HG02588 (cell line): ENCODE results near the gene SRPRB.

Source experiments
- ATAC-seq: cut with Tn5 transposase; IDR thresholded peaks from one replicate; pipeline ENCODE4 v1.9.1; 2021; ENCODE audit warnings: mild to moderate bottlenecking, moderate library complexity; ENCODE audit not compliant: unreplicated experiment

SRPRB gene

DNA sequence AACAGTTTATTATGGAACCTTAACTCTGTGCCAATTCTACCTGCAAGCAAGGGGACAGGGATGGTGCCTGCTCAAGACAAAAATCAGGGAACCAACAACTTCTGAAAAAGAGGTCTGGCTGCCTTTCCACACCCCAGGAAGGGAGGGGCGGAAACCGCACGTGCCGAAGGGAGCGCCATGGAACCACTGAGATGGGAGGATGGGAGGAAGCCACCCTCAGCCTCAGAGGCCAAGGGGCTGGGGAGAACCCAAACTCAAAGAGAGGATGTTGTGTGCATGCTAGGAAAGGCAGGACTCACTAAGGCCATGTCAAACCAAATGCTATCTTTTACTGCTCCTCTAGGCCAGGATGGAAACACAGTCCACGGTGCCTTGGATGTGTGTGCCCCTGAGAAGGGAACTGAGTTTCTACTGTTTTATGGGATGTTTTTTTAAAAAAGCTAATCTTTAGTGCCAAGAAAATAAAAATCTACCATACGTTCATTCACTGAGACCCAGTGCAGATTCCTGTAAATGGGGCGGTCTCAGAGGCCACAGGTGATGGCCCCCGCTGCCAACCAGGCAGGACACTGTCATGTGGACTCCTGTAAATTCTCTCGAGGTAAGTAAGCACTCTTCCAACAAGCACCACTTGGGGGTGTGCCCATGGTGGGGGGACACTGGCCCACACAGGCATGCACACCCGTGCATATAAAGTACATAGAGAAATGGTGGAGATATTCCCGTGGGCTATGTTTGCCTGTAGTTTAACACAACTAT lies 20.5 kb downstream of the SRPRB start:
- ATAC-seq = no peak

DNA sequence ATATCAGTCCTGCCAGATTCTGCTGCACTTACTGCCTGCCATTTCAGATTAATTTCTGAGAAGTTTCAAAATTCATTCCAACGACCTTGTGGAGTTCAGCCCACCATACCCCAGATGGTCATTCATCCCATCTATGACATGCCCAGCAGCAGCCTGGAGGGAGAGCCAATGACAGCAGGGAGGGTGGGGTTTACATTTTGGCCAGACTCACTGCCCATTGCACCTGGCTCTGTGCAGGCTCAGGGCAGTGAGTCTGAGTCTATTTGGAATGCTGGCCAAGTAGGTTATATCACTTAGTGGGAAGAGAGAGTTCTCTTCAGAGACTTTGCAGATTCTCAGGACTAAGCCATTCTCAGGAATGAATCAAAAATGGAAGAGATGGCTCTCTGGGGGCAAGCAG lies 21.5 kb downstream of the SRPRB start:
- no peak for ATAC-seq

DNA sequence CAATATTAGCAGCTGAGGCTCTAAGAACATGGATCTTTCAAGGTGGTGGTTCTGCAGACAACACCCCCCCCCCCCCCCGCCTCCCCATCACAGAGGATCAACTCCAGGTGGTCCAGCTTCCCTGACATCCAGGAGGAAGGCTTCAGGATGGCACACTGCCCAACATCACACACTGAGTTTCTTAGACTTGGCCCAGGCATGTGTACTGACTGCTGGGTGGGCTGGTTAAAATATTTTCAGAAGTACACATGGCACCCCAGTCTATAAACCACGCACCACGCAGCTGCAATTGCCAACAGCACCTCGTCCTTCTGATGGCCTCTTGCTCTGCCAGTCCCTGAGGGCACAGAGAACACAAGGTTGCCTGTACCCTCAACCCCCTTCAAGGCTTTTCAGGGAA lies 22.1 kb downstream of the SRPRB start:
- no peak for ATAC-seq

DNA sequence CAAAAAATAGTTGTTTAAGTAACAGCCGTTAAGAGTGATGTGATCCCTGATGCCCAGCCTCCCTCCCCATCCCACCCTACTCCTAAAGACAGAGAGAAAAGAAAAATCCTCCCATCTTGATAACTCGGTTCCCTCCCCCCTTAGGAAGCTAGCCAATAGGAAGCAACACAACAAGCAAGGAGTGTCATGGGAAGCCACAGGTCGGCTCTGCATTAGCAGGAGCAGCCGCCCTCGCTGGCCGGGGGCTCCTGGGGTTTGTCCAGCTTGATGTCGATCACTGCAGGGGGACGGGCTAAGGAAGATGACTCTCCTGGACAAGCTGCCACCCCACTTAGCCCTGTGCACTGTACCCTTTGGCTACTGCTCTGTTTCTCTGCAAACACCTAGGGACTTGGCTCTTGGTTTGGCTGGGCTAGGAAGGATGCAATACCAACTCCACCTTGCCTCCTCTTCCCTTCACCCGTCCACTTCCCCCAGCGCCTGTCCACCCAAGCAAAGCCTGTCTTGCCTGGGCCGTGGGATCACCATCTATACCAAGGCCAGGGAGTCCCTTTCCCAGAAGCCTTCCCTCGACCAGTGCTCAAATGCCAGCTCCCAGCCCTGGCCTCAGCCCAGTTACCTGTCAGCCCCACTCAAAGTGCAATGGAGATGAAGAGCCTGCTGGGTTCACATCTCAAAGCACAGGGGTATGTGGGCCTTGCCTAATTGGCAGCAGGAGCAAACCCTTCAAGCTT lies 23.1 kb downstream of the SRPRB start:
- no peak for ATAC-seq

DNA sequence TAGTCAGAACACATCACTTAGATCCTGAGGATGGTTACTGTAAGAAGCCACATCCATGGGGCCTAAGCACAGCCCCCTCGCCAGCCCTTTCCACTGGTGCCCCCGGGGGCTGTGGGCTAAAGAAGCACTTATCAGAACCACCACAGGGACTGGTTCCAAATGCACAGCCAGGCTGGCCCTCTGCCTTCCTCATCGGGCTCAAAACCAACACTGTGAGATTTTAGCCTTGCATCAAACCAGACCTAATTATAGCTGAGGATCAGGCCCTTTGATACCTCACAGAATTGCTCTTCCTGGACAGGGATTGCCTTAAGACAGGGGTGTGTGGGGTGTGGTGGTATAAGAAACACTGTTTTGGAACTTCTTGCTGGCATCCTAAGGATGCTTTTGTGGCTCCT lies 23.7 kb downstream of the SRPRB start:
- ATAC-seq = no peak

DNA sequence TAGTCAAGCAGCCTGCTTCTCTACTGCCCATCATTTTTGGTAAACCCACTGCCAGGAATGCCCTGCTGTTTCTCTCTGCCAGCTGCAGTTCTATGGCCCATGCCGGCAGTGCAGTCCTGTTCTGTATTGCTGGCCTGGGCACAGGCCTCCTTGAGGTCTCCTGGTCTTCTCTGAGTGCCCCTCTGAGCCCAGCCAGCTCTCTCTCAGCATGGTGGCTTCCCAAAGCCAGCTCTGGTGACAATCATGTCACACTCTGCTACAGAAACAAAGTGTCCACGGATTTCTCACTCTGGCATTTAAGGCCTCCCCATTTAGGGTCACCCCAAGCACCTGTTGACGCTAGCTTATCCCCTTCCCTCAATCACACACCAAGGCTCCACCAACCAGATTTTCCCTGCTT lies 24.5 kb downstream of the SRPRB start:
- ATAC-seq = no peak

DNA sequence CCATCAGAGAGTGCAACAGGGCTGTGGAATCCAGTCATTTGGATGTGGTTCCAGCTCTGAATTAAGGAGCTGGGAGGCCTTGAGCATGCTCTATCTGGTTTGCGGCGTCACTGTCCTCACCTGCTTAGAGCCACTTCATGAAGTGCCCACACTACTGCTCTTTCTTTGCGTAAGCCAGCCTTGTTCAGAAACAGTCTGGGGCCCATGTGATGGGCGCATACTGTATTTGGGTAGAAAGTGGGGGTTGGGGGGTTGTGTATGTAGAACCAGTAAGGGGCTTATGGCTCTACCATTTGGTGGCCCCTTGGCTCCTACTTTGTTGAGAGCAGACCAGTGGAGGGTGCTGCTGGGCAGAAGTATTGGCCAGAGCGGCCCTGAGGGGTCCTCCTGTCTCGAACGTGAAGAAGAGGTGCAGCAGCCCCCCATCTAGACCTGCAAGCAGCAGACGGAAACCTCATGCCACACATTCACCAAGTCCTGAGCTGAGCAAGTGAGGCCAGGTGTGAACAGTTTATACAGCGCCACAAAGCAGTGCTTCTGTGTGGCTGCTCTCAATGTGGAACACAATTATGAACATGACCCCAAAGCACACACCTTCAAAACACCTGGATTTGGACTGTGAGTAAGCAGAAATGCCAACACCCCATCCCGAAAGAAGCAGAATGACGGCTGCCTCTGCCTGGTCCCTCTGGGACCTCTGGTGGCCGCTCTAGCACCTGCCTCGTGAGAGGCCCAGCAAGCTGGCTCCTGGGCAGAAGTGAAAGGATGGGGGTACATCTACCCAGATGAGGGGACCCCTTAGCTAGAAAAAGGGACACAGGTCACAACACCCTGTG lies 26.6 kb downstream of the SRPRB start:
- ATAC-seq = no peak

DNA sequence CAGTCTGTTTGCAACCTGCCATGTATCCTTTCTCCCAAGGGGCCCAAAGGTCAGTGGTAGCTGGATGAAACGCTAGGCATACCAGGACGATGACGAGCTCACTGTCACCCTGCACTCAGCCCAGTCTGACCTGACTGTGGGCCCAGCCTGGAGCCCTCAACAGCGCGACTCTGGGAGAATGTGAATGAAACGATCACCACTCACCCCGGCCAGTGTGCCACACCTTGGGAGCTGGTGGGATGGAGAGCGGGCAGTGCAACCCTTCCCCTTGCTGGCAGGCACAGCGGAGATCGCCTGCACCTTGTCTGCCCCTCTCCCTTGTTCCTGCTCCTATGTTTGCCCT lies 27.2 kb downstream of the SRPRB start:
- no peak for ATAC-seq

DNA sequence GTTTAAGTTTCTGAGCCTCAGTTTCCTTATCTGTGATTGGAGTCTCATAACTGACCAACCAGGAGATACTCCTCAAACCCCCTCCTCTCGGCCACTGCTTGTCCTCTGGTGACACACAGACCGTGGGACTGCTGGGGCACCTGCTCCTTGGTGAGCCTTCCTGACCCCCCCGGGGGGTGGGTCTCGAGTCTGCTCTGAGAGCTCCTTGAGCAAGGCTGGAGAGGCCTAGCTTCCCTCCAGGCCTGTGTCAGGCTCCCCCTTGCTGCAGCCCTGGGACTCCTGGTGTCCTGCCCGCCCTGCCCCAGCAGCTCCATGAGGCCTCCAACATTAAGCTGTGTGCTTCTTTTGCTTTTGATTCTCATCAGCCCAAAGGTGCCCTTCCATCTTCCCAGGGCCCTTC lies 27.7 kb downstream of the SRPRB start:
- ATAC-seq = no peak

DNA sequence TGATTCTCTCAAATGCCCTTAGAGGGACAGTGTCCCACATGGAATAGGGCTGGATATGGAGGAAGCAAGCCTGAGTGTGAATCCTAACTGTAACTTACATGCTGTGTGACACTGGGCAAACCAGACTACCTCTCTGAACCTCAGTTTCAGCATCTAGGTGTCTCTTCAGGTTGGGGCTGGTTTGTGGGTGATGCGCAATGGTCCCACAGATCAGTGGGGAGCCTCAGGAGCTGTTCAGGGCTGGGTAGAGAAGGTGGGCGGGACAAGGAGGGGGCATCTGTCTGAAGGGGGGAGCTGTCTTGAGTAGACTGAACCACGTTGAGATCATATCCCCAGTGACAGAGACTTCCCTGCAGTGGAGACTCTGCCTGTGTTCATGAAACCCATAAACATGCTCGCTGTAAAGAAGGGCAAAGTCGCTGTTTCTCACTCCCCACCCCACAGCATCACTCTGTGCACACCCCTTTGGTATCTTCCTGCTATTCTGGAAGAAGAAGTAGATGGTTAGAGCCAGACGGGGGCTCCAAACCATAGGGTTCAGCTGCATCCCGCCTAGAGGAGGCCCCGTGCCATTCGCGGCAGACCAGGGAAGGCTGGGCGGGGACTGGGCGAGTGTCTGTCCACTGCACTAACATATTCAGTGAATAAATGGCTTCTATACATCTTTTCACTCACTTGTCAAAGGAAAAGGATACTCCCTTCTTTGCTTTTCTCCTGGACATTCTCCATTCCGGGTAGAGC lies 28.4 kb downstream of the SRPRB start:
- ATAC-seq = no peak

DNA sequence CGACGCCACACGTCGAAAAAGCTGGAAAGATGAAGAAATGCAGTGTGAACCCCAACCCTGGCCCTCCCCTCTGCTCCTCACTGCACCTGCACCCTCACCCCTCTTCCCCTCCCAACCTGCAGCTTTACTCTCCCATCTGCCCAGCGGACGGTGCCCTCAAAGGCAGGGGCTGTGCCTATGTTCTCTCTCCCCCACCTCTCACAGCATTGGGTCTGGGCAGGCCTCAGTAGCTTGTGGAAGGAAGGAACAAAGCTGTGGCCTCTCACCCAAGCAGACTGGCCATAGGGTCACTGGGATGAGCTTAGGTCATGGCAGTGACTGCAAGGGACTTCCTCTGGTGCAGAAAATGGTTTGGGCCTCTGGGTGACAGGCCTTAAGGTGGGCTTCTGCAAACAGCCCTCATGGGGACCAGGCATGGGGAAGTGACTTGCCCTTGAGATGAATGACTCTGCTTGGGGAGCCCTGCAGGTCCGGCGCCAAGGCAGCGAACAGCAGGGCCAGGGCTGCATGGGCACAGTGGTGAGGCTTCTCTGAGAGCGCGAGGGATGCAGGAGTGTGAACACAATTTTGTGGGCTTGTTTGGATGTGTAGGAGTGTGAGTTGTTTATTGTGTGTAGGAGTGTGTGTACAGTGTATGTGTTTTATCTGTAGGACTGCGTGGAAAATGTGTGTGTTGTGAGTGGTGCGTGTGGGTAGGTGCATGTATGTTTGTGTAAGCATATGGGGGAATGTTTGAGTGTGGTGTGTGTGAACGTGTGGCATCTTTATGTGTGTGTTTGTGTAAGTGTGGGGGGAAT lies 29.2 kb downstream of the SRPRB start:
- no peak for ATAC-seq

DNA sequence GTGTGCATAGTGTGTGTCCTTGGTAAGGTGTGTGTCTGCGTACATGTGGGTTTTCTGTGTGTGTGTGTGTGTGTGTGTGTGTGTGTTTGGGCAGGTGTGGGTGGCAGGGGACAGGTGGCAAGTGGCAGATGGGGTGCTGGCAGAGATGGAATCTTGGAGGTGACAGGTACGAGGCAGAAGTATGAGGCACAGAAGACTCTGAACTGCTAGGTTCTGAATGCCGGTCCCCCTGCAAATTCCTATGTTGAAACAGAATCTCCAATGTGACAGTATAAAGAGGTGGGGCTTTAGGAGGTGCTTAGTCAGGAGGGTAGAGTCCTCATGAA lies 29.8 kb downstream of the SRPRB start:
- no peak for ATAC-seq

DNA sequence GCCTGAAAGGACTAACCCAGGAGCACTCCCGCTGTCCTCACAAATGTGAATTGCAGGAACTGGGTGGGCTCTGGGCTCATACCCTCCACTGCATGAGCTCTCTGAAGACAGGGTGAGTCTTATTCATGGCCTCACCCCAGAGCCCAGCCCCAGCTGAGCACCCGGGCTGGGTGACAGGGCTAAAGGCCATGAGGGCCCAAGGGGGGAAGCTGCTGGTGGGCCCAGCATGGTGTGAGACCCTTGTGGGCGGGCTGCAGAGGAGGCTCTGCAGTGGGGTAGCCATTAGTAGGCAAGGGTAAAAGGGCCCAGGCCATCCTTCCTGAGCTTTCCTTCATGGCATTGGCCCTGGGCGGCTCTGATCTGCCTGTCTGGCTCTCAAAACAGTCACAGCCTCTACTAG lies 30.3 kb downstream of the SRPRB start:
- no peak for ATAC-seq

DNA sequence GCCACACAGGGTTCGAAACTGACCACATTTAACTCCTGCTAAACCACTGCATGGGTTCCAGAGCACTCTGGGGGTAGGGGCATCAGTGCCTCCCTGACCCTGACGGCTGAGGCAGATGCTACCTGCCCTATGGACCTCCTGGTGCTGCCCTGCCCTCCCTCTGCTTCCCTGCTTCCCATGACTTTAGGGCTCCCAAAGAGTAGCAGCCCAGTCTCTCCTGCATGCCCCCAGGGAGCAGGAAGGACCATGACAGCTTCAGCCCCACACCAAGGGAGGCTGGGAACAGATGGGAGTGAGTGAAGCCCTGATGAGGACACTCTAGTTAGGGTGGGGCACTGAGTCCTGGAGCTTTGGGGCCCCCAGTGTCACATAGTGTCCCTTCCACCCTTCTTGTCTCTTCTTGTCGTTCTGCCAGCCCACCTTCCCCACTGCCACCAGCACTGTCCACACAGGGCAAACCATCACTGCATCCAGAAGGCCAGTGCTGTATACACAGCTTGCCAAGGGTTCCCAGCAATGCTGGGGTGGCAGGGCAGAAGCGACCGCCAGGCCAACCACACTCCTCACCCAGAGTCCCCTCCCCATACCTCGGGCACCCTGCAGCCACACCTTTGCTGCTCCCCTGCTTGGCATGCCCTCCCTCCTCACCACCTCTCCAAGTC lies 31.0 kb downstream of the SRPRB start:
- ATAC-seq = no peak

DNA sequence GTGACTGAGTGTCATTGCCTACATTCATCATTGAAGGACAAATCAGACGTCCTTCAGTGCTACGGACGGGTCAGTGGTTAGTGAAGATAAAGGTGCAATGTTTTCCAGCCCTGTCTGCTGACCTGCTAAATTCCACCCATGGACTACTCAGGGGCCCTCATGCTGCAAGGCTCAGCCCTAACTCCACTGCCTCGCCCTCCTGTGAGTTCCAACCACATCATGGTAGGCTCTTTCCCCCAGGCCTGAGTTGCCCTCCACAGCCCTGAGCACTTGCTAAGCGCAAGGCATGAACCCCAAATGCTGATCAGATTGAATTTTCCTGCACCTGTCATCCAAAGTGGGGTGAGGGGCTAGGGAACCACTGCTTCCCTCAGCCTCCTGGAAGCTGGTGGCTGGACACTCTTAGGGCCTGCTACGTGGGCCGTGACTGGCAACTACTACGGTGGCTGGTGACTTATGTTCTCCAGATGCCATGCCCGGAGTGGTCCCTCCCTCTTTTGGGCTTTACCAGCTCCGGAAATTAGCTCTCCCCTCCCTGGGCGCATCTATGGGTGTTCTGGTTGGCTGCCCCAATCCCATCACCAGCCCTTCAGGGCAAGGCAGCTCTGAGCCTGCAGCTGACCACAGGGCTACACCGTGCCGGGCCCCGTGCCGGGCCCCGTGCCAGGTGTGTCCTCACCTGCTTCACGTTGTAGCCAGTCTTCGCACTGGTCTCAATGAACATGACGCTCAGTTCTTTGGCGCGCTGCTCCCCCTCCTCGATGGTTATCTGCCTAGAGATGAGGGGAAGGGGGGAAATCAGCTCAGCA lies 32.1 kb downstream of the SRPRB start:
- ATAC-seq = no peak

DNA sequence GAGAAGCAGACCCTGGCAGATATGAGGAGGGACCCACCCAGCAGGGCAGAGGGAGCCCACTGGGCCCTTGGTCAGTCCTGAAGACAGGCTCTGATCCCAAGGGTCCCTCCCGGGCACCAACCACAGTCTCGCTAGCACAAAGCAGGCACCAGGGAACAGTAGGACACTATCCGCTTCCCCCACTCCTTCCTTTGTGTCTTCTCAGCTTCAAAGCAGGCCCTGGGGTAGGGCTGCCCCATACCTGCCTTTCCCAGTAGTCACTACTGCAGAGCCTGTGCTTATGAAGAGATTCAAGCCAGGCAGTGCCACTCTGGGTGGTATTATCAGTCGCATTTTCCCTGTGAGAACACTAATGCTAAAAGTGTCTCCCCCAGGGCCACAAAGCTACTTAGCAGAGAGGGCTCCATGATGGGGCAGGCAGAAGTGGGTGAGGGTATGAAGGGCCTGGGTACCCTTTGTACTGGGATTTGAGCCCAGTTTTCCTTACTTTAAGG lies 32.7 kb downstream of the SRPRB start:
- no peak for ATAC-seq

DNA sequence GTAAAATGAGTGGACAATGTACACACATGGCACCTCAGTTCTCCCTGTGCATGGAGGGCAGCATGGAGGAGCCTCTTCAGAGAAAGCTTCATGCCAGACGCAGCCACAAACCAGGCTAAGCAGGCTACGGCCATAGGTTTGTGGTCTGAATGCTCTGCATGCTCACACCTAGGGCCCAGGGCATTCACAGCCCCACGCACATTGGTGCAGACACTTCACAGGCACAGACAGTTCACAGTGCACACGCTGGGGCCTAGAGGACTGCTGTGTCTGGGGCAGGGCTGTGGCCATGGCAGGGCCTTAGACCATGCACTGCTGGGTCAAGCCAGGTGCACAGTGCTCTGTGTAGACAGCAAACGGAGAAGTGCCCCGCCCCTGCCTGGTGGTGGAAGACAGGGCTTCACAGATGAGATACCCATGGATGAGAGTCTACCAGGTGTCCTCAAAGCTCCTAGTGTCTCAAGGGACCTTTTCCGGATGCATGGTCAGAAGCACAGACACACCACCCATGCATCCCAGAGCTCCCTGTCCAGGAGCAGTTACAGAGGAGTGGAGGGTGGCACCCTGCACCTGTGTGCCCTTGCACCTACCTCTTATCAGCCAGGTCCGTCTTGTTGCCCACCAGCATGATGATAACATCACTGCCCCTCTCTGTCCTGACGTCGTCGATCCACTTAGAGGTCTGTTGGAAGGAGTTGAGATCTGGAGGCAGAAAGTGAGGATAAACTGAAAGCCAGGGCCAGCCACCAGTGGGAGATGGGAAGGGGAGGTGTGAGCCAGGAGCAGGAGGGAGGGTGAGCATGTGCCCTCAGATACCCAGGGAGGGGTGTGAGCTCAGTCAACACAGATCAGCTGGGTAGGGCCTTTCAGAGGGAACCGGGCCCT lies 33.5 kb downstream of the SRPRB start:
- no peak for ATAC-seq
